Activated naive CD8-positive, alpha-beta T cell treated with anti-CD3 and anti-CD28 coated beads, Interleukin-2, amount 10 ng/mL, durations not matched to agents 7 days and 5 days (primary cell): ENCODE results near the gene C1QTNF3. TPM values are rescaled to one million over a fixed set of nuclear protein-coding genes. Genes with fewer than 3 reads are reported as not detected.
"Not testable (repeated sequence)": the region's sequence is repeated elsewhere in the genome, so short reads cannot be mapped to it uniquely, and the experiment has no call there.

Experiments used
- ATAC-seq: fragments of 150-1000 bp; cut with Tn5 transposase; one replicate; pipeline ENCODE4 v1.10.0; 2021; ENCODE audit warnings: low read depth, moderate library complexity
- POLR2A ChIA-PET: fragments of 350-600 bp; sonication (Branson Sonifier 250); formaldehyde crosslinking; loops from one replicate; lab custom pipeline; 2021; ENCODE audit warnings: antibody characterized with exemption; lab: Charles Lee
- DNase-seq: peaks from one replicate; pipeline ENCODE4 v3.0.0; 2021
- H3K27ac Mint-ChIP-seq: one replicate; pipeline ENCODE4 v1.8.0; 2022; ENCODE audit warnings: mild to moderate bottlenecking, mixed read lengths
- H3K27me3 Mint-ChIP-seq: one replicate; pipeline ENCODE4 v1.8.0; 2022; ENCODE audit warnings: mild to moderate bottlenecking, moderate library complexity, mixed read lengths
- H3K36me3 Mint-ChIP-seq: one replicate; pipeline ENCODE4 v1.8.0; 2021; ENCODE audit warnings: mild to moderate bottlenecking, mixed read lengths
- H3K4me1 Mint-ChIP-seq: one replicate; pipeline ENCODE4 v1.8.0; 2021; ENCODE audit warnings: mixed read lengths
- H3K4me3 Mint-ChIP-seq: one replicate; pipeline ENCODE4 v1.8.0; 2022; ENCODE audit warnings: mild to moderate bottlenecking, moderate library complexity, mixed read lengths
- H3K9me3 Mint-ChIP-seq: one replicate; pipeline ENCODE4 v1.8.0; 2021; ENCODE audit warnings: mixed read lengths
- total RNA-seq, 2 experiments: library from RNA; stranded (reverse); gene quantifications; one replicate each; pipeline ENCODE4 v1.2.3, GENCODE V29; 2021

C1QTNF3 gene, protein sequence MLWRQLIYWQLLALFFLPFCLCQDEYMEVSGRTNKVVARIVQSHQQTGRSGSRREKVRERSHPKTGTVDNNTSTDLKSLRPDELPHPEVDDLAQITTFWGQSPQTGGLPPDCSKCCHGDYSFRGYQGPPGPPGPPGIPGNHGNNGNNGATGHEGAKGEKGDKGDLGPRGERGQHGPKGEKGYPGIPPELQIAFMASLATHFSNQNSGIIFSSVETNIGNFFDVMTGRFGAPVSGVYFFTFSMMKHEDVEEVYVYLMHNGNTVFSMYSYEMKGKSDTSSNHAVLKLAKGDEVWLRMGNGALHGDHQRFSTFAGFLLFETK
- 1 to 10 TPM; 4.1 to 4.8 TPM for total RNA-seq

DNA sequence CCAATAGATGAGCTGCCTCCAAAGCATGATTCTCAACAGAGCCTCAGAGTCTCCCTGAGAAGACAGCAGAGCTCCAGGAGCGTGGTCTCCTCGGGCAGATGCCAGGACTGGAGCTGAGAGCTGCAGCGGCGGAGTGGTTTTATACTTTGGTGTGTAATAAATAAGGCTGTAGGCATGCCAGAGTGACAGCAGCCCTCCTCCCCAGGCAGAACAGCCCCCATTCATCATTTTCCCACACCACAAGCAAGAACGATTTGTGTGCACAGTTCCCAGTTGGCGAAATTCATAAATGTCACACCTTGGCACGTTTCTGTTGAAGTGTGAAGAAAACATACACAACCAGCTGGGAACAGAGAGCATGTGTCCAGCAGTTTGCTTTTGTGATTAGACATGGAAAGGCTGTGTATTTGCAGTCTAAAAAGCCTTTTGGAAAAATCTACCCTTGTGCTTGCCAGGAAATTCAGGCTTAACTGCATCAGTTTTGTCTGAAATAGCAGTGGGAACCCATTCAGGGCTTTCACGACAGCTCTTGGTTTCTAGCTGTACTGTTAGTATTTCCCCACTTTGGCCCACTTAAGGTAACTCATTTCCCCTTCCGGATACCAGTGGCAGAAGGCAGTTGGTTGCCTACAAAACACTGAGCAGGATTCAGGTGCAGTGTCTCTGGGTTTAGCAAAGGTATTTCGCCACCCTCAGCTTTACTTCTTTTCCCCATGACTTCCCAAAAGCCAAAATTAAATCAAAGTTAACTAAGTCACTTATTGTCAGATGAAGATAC, at the start of gene C1QTNF3:
Gene C1QTNF3 (minus strand): TSS at position 115 of the 778 bp plus-strand sequence. CDS start 88 bp downstream, at position 27.
- ATAC-seq, result no peak
- POLR2A ChIA-PET, result no interaction called here
- no peak for DNase-seq

DNA sequence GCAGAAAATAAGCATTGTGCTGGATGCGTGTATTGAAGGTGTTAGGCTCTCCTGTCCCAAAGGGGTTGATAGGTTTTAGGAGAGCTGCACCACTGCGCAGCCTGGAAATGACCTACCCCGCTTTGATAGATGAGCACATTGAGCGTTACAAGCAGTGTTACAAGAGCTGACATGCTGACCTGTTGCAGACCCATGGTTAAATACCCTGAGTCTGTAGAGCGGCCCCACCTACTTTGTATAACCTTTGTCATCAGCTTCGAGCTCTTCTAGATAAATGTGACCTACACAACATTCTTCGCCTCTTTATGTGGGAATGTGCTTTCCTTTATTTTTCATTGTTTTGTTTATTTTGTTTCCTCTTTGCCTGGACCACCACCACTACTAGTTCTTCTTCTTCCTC, 48.0 kb upstream of the C1QTNF3 start:
- H3K36me3 Mint-ChIP-seq, H3K4me3 Mint-ChIP-seq, H3K27me3 Mint-ChIP-seq, H3K4me1 Mint-ChIP-seq, H3K27ac Mint-ChIP-seq, H3K9me3 Mint-ChIP-seq, POLR2A ChIA-PET, ATAC-seq, DNase-seq: not testable (repeated sequence)

More for the DNA sequence above, at the start of gene C1QTNF3:
- no peaks in the 10 kb centered on the region for H3K27me3 Mint-ChIP-seq
- H3K27ac Mint-ChIP-seq, result no peak within 1 kb of the TSS
- peaks cover 1% of the 10 kb centered on the region for H3K36me3 Mint-ChIP-seq
- no peak within 1 kb of the TSS for H3K4me3 Mint-ChIP-seq
- no peaks in the 10 kb centered on the region for H3K9me3 Mint-ChIP-seq
- H3K4me1 Mint-ChIP-seq, result peaks cover 4% of the 10 kb centered on the region

DNA sequence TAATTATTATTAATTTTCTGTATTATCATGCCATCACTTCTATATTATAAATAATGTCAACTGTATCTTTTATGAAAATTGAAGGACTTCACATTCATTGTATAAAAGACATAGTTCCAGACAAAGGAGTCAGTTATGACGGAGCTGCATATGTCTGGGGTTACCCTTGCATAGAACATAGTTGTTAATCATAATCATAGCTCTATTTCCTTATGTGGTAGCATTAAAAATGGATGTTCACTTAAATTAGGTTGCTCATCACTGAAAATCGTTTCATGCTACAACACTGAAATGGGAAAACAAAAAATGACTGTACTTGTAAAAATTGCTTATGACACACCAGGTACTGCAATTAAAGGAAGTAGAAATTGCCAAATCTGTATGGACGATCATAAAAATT, 46.8 kb upstream of the C1QTNF3 start:
- ATAC-seq, H3K27ac Mint-ChIP-seq, H3K9me3 Mint-ChIP-seq, H3K36me3 Mint-ChIP-seq, DNase-seq, H3K27me3 Mint-ChIP-seq, H3K4me1 Mint-ChIP-seq, H3K4me3 Mint-ChIP-seq, POLR2A ChIA-PET: not testable (repeated sequence)

DNA sequence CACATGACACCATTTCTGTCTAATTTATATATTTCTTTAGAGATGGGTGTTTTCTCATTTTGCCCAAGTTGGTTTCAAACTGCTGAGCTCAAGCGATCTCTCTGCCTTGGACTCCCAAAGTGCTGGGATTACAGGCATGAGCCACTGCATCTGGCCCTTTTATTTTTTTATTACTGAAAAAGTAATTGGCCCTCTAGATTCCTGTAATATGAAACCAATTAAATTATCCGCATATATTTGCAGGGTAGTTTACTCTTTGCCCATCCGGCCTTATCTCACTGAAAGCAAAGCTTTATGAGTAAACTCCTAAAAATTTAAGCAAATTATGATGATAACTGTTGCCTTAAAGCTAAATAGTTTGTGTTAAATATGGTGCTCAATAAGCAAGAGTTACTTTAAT, 44.7 kb upstream of the C1QTNF3 start:
- POLR2A ChIA-PET, H3K27ac Mint-ChIP-seq, DNase-seq, H3K4me1 Mint-ChIP-seq, H3K4me3 Mint-ChIP-seq, ATAC-seq, H3K9me3 Mint-ChIP-seq, H3K36me3 Mint-ChIP-seq, H3K27me3 Mint-ChIP-seq: not testable (repeated sequence)

DNA sequence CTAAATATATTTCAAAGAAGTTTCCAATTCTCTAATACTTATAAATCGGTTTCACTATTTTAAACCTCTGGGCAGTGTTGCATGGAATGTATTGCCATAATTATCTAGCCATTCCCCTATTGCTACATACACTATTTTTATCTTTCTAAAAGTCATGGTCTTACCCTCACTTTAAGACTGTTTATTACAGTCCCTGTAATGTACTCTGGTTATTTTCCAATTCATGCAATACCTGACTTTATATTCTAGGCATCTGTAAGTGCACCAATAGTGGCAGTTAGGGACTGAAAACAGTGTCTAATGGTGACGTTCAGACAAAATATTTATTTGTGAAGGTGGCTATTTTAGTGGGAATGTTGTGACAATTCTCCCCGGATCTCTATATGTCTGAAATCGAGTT, 40.9 kb upstream of the C1QTNF3 start:
- H3K4me1 Mint-ChIP-seq, ATAC-seq, H3K36me3 Mint-ChIP-seq, POLR2A ChIA-PET, DNase-seq, H3K9me3 Mint-ChIP-seq, H3K27me3 Mint-ChIP-seq, H3K27ac Mint-ChIP-seq, H3K4me3 Mint-ChIP-seq: not testable (repeated sequence)

DNA sequence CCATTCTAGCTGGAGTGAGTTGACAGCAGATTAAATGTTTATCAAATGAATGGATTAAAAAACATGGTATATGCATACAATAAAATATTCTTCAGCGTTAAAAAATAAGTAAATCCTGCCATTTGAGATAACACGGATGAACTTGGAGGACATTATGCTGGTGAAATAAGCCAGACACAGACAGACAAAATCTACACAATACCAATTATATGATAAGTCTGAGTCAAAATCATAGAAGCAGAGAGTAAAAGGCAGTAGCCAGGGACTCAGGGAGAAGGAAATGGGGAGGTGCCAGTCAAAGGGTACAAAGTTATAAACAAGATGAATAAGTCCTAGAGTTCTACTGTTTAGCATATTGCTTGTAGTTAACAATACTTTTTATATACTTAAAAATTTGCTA, 36.5 kb upstream of the C1QTNF3 start:
- ATAC-seq, H3K9me3 Mint-ChIP-seq, H3K27me3 Mint-ChIP-seq, H3K4me3 Mint-ChIP-seq, H3K4me1 Mint-ChIP-seq, H3K36me3 Mint-ChIP-seq, DNase-seq, H3K27ac Mint-ChIP-seq, POLR2A ChIA-PET: not testable (repeated sequence)

DNA sequence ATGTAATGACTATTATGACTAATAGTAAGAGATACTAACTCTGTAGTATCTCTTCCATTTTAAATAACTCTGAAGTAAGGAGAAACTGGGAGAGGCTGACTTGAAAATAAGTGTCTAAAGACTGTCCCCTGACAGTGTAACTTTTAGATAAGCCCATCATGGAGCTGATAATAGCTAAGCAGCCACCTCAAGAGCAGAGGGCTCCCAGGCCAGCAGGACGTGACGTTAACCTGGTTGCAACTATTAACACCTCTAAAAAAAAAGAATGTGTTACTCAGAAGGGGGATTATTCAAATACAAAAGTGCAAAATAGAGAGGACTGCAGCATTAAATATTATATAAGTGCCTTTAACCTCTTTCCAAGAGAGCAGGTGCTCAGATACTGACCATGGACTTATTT, 34.6 kb upstream of the C1QTNF3 start:
- H3K4me3 Mint-ChIP-seq, H3K36me3 Mint-ChIP-seq, POLR2A ChIA-PET, H3K27ac Mint-ChIP-seq, H3K9me3 Mint-ChIP-seq, H3K27me3 Mint-ChIP-seq, ATAC-seq, DNase-seq, H3K4me1 Mint-ChIP-seq: not testable (repeated sequence)

DNA sequence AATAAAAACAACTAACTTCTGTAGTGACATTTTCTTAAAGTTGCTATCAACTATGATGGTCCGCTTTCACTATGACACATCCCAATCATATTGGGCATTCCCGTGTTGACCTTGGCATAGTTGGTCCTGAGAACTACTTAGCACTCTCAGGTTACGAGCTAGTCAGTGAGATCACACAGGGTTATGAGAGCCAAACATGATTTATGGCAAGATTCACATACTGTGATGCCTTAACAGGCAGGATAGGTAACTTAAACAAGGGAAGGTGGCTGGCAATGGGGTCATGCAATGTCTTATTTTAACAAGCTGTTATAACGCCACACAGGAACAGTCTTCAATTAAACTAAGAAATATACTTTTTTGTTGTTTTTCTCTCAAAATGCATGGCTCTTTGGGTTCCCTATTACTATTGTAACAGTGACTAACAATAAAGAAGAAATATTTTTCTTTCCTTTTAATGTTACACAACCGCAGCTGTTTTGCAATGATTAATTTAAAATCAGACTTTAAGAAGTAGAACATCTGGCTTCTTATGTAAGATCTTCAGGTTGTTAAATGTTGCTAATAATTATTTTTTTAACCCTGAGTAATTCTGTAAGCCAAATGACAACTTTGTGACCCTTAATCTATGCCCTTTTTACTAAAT, 33.8 kb upstream of the C1QTNF3 start:
- H3K27ac Mint-ChIP-seq, H3K9me3 Mint-ChIP-seq, H3K36me3 Mint-ChIP-seq, H3K4me1 Mint-ChIP-seq, ATAC-seq, H3K4me3 Mint-ChIP-seq, H3K27me3 Mint-ChIP-seq, DNase-seq, POLR2A ChIA-PET: not testable (repeated sequence)

DNA sequence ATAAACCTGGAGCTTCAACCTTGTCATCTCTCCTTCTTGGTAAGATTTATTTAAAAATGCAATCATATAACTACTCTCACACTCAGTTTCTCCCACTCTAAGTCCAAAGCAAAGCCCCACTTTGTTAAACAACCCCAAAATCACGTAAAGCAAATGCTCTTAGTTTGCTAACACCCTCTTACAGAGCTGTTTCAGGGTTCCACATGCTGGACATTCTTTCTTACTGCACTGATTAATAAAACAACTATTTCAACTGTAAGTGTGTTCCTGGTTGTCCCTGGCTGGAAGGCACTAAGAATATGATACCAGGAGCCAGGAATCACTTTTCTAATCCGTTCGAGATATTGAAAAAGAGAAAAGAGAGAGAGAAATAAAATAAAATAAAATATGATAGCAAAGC, 31.5 kb upstream of the C1QTNF3 start:
- POLR2A ChIA-PET, H3K27ac Mint-ChIP-seq, H3K4me3 Mint-ChIP-seq, H3K27me3 Mint-ChIP-seq, H3K4me1 Mint-ChIP-seq, ATAC-seq, H3K36me3 Mint-ChIP-seq, H3K9me3 Mint-ChIP-seq, DNase-seq: not testable (repeated sequence)

DNA sequence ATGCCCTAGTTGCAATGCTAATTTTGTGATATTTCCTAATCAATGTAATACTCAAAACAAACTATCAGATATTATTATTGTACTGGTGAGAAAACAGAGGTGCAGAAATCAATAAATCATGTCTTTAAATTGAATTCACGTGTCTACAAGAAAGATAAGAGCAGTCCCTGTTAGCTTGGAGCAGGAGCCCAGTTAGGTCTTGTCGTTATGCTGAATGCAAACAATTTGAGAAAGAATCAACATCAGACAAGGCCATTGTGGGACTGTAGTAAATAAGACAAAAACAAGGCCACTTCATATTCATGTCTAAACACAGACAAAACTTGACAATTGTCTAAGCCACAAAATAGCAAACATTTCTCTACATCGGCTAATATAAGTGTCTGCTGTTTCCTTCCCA, 31.1 kb upstream of the C1QTNF3 start:
- ATAC-seq, result not testable (repeated sequence)

DNA sequence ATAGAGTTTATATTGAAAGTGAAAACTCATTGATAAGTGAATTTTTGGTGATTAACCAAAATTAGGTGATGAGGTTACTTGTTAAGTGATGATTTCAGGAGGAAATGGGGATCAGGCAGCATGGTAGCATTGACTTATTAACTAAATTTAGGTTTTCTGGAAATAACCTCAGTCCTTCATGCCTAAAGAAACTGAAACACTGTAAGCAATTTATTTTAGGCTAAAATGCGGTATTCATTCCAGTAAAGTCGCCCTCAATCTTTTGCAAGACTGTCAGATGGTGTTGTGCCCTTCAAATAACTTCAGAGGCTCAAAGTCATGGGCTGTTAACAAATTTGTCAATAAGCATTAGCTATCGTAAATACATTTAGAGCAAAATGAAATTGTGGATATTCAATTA, 27.6 kb upstream of the C1QTNF3 start:
- H3K27me3 Mint-ChIP-seq, H3K27ac Mint-ChIP-seq, H3K9me3 Mint-ChIP-seq, DNase-seq, H3K4me1 Mint-ChIP-seq, H3K36me3 Mint-ChIP-seq, ATAC-seq, H3K4me3 Mint-ChIP-seq, POLR2A ChIA-PET: not testable (repeated sequence)

More for the DNA sequence above, 31.1 kb upstream of the C1QTNF3 start:
- H3K27ac Mint-ChIP-seq, H3K4me1 Mint-ChIP-seq, H3K4me3 Mint-ChIP-seq, DNase-seq, H3K9me3 Mint-ChIP-seq, H3K27me3 Mint-ChIP-seq, POLR2A ChIA-PET, H3K36me3 Mint-ChIP-seq: not testable (repeated sequence)

DNA sequence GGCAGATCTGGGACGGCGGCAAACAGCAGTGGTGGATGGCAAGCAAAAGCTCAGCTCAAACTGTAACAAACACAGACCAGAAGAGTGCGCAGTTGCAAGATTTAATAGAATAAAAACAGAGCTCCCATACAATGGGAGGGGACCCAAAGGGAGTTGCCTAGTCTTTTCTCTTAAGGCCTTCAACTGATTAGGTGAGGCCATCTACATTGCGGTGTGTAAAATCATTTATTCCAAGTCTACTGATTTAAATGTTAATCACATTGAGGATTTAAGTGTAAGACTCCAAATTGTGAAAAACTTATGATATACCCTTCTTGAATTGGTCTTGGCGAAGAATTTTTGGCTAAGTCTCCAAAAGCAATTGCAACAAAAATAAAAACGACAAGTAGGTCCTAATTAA, 21.6 kb upstream of the C1QTNF3 start:
- no peak overlapping the region for H3K27ac Mint-ChIP-seq
- ATAC-seq, result no peak
- no peaks in the 10 kb centered on the region for H3K4me1 Mint-ChIP-seq
- no peaks in the 10 kb centered on the region for H3K27me3 Mint-ChIP-seq
- POLR2A ChIA-PET, result no interaction called here
- H3K9me3 Mint-ChIP-seq, result peaks cover 4% of the 10 kb centered on the region
- peaks cover 9% of the 10 kb centered on the region for H3K36me3 Mint-ChIP-seq
- DNase-seq, result no peak
- H3K4me3 Mint-ChIP-seq, result no peak overlapping the region

DNA sequence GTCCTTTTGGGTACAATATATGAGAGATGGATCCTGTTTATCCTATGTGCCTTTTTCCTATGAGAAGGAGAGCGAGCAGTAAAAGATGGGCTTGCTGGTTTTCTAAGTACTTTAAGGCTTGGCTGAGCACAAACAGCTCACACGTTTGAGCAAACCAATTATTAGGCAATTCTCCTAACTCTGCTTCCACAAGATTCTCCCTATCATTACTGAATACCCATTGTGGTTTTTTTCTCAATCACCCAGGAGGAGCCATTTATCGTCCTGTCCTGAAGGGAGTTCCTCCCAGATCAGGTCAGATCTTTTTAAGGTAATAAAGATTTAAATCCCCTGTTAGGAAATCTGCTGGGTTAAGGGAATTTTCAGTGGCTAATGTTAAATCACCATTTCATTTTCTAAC, 19.4 kb upstream of the C1QTNF3 start:
- DNase-seq (no peak), ATAC-seq (no peak)
- H3K4me1 Mint-ChIP-seq, result no peaks in the 10 kb centered on the region
- POLR2A ChIA-PET, result no interaction called here
- H3K27ac Mint-ChIP-seq, result no peak overlapping the region
- H3K9me3 Mint-ChIP-seq, result peaks cover 4% of the 10 kb centered on the region
- H3K4me3 Mint-ChIP-seq, result no peak overlapping the region
- no peaks in the 10 kb centered on the region for H3K27me3 Mint-ChIP-seq
- peaks cover 9% of the 10 kb centered on the region for H3K36me3 Mint-ChIP-seq

DNA sequence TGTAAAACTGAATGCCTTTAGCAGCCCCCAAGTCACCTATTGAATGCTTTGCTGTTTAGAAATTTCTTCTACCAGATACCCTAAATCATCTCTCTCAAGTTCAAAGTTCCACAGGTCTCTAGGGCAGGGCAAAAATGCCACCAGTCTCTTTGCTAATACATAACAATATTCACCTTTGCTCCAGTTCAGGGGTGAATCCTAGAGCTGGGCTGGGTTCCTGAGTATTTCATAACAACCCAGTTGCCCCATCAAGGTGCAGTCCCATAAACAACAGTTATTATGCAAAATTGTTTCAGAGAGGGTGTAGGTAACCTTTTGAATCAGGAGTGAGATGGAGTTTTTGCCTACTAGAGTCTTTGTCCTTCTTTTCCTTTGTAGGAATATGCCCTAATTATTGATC, 19.0 kb upstream of the C1QTNF3 start:
- POLR2A ChIA-PET, result no interaction called here
- ATAC-seq, result no peak
- Mint-ChIP-seq H3K27ac (no peak overlapping the region), H3K36me3 (peaks cover 7% of the 10 kb centered on the region), H3K4me3 (no peak overlapping the region), H3K9me3 (peaks cover 4% of the 10 kb centered on the region), H3K4me1 (no peaks in the 10 kb centered on the region), H3K27me3 (no peaks in the 10 kb centered on the region)
- no peak for DNase-seq
